H9 (cell line): ENCODE measurements around the gene TIA1. TPM values are rescaled to one million over a fixed set of nuclear protein-coding genes. Genes with fewer than 3 reads are reported as not detected.

Experiments
- DNase-seq: peaks from one replicate; pipeline ENCODE4 v3.0.0-alpha.2; 2017
- H2AFZ ChIP-seq: one replicate; pipeline ENCODE4 v1.6.1; 2013; ENCODE audit warnings: mild to moderate bottlenecking, low read length, control low read depth, moderate library complexity
- H2AK5ac ChIP-seq: 2 replicates; pipeline ENCODE4 v1.6.1; 2013; ENCODE audit warnings: low read length, control low read depth, mixed read lengths; ENCODE audit not compliant: insufficient read length
- H2BK120ac ChIP-seq: one replicate; pipeline ENCODE4 v1.6.1; 2013; ENCODE audit warnings: low read depth, mild to moderate bottlenecking, low read length, control low read depth, inconsistent platforms; ENCODE audit not compliant: poor library complexity, severe bottlenecking
- H2BK12ac ChIP-seq: 2 replicates; pipeline ENCODE4 v1.6.1; 2013; ENCODE audit warnings: low read length, control low read depth, mixed read lengths, low read depth; ENCODE audit not compliant: insufficient read length
- H2BK15ac ChIP-seq: 2 replicates; pipeline ENCODE4 v1.6.1; 2013; ENCODE audit warnings: low read depth, low read length, control low read depth
- H2BK20ac ChIP-seq: one replicate; pipeline ENCODE4 v1.6.1; 2013; ENCODE audit warnings: low read depth, mild to moderate bottlenecking, low read length, control low read depth, inconsistent platforms; ENCODE audit not compliant: poor library complexity, severe bottlenecking
- H2BK5ac ChIP-seq: 2 replicates; pipeline ENCODE4 v1.6.1; 2013; ENCODE audit warnings: low read length, control low read depth, mixed read lengths; ENCODE audit not compliant: insufficient read length
- H3K14ac ChIP-seq: 2 replicates; pipeline ENCODE4 v1.6.1; 2013; ENCODE audit warnings: low read length, control low read depth; ENCODE audit not compliant: insufficient read depth
- H3K18ac ChIP-seq: 2 replicates; pipeline ENCODE4 v1.6.1; 2013; ENCODE audit warnings: low read depth, mild to moderate bottlenecking, mixed read lengths, low read length, control low read depth; ENCODE audit not compliant: insufficient read length
- H3K23ac ChIP-seq: 2 replicates; pipeline ENCODE4 v1.6.1; 2013; ENCODE audit warnings: low read length, control low read depth, mixed read lengths, low read depth; ENCODE audit not compliant: insufficient read length
- H3K23me2 ChIP-seq: 2 replicates; pipeline ENCODE4 v1.6.1; 2013; ENCODE audit warnings: low read depth, mild to moderate bottlenecking, mixed read lengths, low read length, control low read depth; ENCODE audit not compliant: insufficient read length, poor library complexity, severe bottlenecking
- H3K27ac ChIP-seq: 2 replicates; pipeline ENCODE4 v1.5.1; 2013; ENCODE audit warnings: low read length, control low read depth, mixed read lengths, low read depth; ENCODE audit not compliant: insufficient read length
- H3K27me3 ChIP-seq: 2 replicates; pipeline ENCODE4 v1.6.1; 2013; ENCODE audit warnings: low read length, control low read depth, inconsistent platforms; ENCODE audit not compliant: insufficient read depth
- H3K4ac ChIP-seq: 2 replicates; pipeline ENCODE4 v1.6.1; 2013; ENCODE audit warnings: low read depth, mild to moderate bottlenecking, control low read depth, inconsistent platforms, low read length, moderate library complexity
- H3K4me1 ChIP-seq: 2 replicates; pipeline ENCODE4 v1.6.1; 2013; ENCODE audit warnings: low read length, control low read depth, inconsistent platforms; ENCODE audit not compliant: insufficient read depth
- H3K4me2 ChIP-seq: 2 replicates; pipeline ENCODE4 v1.6.1; 2013; ENCODE audit warnings: low read length, control low read depth, mixed read lengths; ENCODE audit not compliant: insufficient read length, insufficient read depth
- H3K56ac ChIP-seq: 2 replicates; pipeline ENCODE4 v1.6.1; 2013; ENCODE audit warnings: low read depth, mild to moderate bottlenecking, mixed read lengths, low read length, control low read depth; ENCODE audit not compliant: insufficient read length
- H3K79me1 ChIP-seq: 2 replicates; pipeline ENCODE4 v1.6.1; 2013; ENCODE audit warnings: low read depth, mild to moderate bottlenecking, moderate library complexity, low read length, control low read depth, inconsistent platforms; ENCODE audit not compliant: insufficient read depth, poor library complexity, severe bottlenecking
- H3K79me2 ChIP-seq: 2 replicates; pipeline ENCODE4 v1.6.1; 2013; ENCODE audit warnings: low read length, control low read depth, inconsistent platforms; ENCODE audit not compliant: insufficient read depth
- H3K9ac ChIP-seq: 2 replicates; pipeline ENCODE4 v1.6.1; 2013; ENCODE audit warnings: low read length, control low read depth, mixed read lengths; ENCODE audit not compliant: insufficient read length; ENCODE audit errors: extremely low read depth
- H3K9me3 ChIP-seq: one replicate; pipeline ENCODE4 v1.6.1; 2013; ENCODE audit warnings: low read depth, low read length, inconsistent platforms; ENCODE audit not compliant: control insufficient read depth
- H3T11ph ChIP-seq: one replicate; pipeline ENCODE4 v1.6.1; 2013; ENCODE audit warnings: mild to moderate bottlenecking, low read length, control low read depth, inconsistent platforms
- H4K20me1 ChIP-seq: one replicate; pipeline ENCODE4 v1.6.1; 2013; ENCODE audit not compliant: control insufficient read depth, insufficient read length, insufficient read depth
- H4K5ac ChIP-seq: 2 replicates; pipeline ENCODE4 v1.6.1; 2013; ENCODE audit warnings: low read depth, mild to moderate bottlenecking, mixed read lengths, low read length, control low read depth; ENCODE audit not compliant: insufficient read length
- H4K8ac ChIP-seq: replicated peaks from 2 replicates; pipeline ENCODE4 v1.6.1; 2013; ENCODE audit warnings: low read length, control low read depth, mixed read lengths, low read depth; ENCODE audit not compliant: insufficient read length
- H4K91ac ChIP-seq: 2 replicates; pipeline ENCODE4 v1.6.1; 2013; ENCODE audit warnings: low read depth, mild to moderate bottlenecking, moderate library complexity, mixed read lengths, low read length, control low read depth; ENCODE audit not compliant: insufficient read length
- H3K27ac Mint-ChIP-seq, 3 experiments: 2 replicates in 2 of 3; 3 replicates in 1 of 3; pipeline ENCODE4 v1.8.0; 2020 to 2021; ENCODE audit warnings: mixed read lengths in 3 of 3, mild to moderate bottlenecking in 1 of 3, moderate library complexity in 1 of 3
- H3K27me3 Mint-ChIP-seq: 2 replicates; pipeline ENCODE4 v1.8.0; 2021; ENCODE audit warnings: low read depth, mild to moderate bottlenecking, moderate library complexity, mixed read lengths
- H3K36me3 Mint-ChIP-seq, 3 experiments: 2 replicates in 2 of 3; 3 replicates in 1 of 3; pipeline ENCODE4 v1.8.0; 2020 to 2021; ENCODE audit warnings: low read depth in 3 of 3, mixed read lengths in 3 of 3; ENCODE audit not compliant: insufficient read depth in 1 of 3
- H3K4me1 Mint-ChIP-seq, 2 experiments: 2 replicates each; pipeline ENCODE4 v1.8.0; 2020; ENCODE audit warnings: mixed read lengths in 2 of 2
- H3K4me3 Mint-ChIP-seq, 2 experiments: 2 replicates in 1 of 2; 3 replicates in 1 of 2; pipeline ENCODE4 v1.8.0; 2020 to 2021; ENCODE audit warnings: mild to moderate bottlenecking in 2 of 2, mixed read lengths in 2 of 2, moderate library complexity in 1 of 2
- H3K9me3 Mint-ChIP-seq, 2 experiments: 2 replicates in 1 of 2; 3 replicates in 1 of 2; pipeline ENCODE4 v1.8.0; 2020; ENCODE audit warnings: mild to moderate bottlenecking in 2 of 2, mixed read lengths in 2 of 2, moderate library complexity in 1 of 2
- WGBS: extraction: QIAGEN DNeasy Blood & Tissue Kit; methylation state at CpG from one replicate; pipeline ENCODE4 v1.1.7; 2013; ENCODE audit warnings: missing lambda C conversion rate, low lambda C conversion rate, mixed read lengths; ENCODE audit not compliant: insufficient read length; ENCODE audit errors: extremely low coverage; 5-methylcytosine and 5-hydroxymethylcytosine counted together
- total RNA-seq: library from RNA; stranded (reverse); gene quantifications from 2 replicates; pipeline ENCODE4 v1.2.1, GENCODE V29; 2021
- TF ChIP-seq, protein P1 (sequence below): fragments of 200-600 bp; sonication (generic); conservative IDR thresholded peaks from 3 replicates; pipeline ENCODE4 v1.8.0; 2021; ENCODE audit warnings: antibody characterized with exemption, mild to moderate bottlenecking

The TIA1 gene
- total RNA-seq, 1 experiment from 2014 or later = 193 TPM

- Histone ChIP-seq H3K18ac (no peak overlapping the region), H4K5ac (no peak overlapping the region), H4K20me1 (no peaks in the 10 kb centered on the region), H4K91ac (no peak overlapping the region), H2BK12ac (no peak overlapping the region), H2BK15ac (no peak overlapping the region), H3K56ac (no peak overlapping the region), H3K27me3 (no peaks in the 10 kb centered on the region), H2BK20ac (no peak overlapping the region), H2AFZ (no peak overlapping the region), H2BK5ac (no peak overlapping the region), H3K79me1 (no peaks in the 10 kb centered on the region), H3K9me3 (no peaks in the 10 kb centered on the region), H3K27ac (no peak overlapping the region), H3K9ac (no peak overlapping the region), H3K14ac (no peak overlapping the region), H4K8ac (no peak overlapping the region), H3K4ac (no peak overlapping the region), H3K23me2 (peaks cover 8% of the 10 kb centered on the region), H2BK120ac (no peak overlapping the region), H3K23ac (no peak overlapping the region), H3K79me2 (no peaks in the 10 kb centered on the region), H2AK5ac (no peak overlapping the region), H3K4me1 (no peaks in the 10 kb centered on the region), H3T11ph (no peak overlapping the region), H3K4me2 (no peak overlapping the region)
- peaks cover 12 to 14% of the 10 kb centered on the region in 2 experiments for H3K4me1 Mint-ChIP-seq
- H3K4me3 Mint-ChIP-seq = no peak overlapping the region
- peaks cover 38 to 60% (median 56%) of the 10 kb centered on the region in 3 experiments for H3K36me3 Mint-ChIP-seq
- DNase-seq = no peak
- no CpG with 5 or more reads among the region's 1 CpG for WGBS
- no peak overlapping the region for H3K27ac Mint-ChIP-seq
- H3K27me3 Mint-ChIP-seq = no peaks in the 10 kb centered on the region
- TF ChIP-seq, protein P1, sequence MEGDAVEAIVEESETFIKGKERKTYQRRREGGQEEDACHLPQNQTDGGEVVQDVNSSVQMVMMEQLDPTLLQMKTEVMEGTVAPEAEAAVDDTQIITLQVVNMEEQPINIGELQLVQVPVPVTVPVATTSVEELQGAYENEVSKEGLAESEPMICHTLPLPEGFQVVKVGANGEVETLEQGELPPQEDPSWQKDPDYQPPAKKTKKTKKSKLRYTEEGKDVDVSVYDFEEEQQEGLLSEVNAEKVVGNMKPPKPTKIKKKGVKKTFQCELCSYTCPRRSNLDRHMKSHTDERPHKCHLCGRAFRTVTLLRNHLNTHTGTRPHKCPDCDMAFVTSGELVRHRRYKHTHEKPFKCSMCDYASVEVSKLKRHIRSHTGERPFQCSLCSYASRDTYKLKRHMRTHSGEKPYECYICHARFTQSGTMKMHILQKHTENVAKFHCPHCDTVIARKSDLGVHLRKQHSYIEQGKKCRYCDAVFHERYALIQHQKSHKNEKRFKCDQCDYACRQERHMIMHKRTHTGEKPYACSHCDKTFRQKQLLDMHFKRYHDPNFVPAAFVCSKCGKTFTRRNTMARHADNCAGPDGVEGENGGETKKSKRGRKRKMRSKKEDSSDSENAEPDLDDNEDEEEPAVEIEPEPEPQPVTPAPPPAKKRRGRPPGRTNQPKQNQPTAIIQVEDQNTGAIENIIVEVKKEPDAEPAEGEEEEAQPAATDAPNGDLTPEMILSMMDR = no peak
- H3K9me3 Mint-ChIP-seq = peaks cover 5 to 7% of the 10 kb centered on the region in 2 experiments; a peak in 3 of 5 replicates
Observed at GRCh38 chr2:70261501-70261900, 13.1 kb upstream of the TIA1 start.
